Measurements from ENCODE around the gene PTPRD. TPM values are rescaled to one million over a fixed set of nuclear protein-coding genes. Genes with fewer than 3 reads are reported as not detected.

The PTPRD gene
- total and polyA plus RNA-seq, 2 donors (not counting 1 experiment from before 2014, with no cell fraction given) = 0.35 to 4.8 TPM

DNA sequence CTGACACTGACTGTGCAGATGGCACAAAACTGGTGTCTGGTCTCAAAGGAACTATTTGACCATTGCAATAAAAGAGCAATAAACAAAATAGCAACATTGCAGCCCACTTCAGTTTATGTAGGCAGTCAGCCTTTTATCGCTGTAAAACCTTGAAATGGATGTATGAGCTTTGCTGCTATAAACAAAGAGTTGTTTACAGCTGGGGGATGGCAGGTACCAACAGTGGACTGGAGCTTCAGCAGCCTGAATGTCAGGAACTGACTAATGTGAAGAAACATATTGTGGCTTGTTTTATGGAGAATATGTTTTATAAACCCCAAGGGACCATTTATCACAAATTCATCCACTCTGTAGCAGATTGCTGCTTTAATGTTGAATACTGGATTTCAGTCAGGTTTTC, 78.0 kb downstream of the PTPRD start:
- H3K4me2 ChIP-seq (ENCODE audit: extremely low read depth, insufficient read depth, low read length) = no peak overlapping the region
- H2AFZ ChIP-seq (ENCODE audit: low read length) = no peak overlapping the region
- H3K27ac ChIP-seq (ENCODE audit: insufficient read depth, low read length) = no peak overlapping the region
- TF ChIP-seq, protein P1, sequence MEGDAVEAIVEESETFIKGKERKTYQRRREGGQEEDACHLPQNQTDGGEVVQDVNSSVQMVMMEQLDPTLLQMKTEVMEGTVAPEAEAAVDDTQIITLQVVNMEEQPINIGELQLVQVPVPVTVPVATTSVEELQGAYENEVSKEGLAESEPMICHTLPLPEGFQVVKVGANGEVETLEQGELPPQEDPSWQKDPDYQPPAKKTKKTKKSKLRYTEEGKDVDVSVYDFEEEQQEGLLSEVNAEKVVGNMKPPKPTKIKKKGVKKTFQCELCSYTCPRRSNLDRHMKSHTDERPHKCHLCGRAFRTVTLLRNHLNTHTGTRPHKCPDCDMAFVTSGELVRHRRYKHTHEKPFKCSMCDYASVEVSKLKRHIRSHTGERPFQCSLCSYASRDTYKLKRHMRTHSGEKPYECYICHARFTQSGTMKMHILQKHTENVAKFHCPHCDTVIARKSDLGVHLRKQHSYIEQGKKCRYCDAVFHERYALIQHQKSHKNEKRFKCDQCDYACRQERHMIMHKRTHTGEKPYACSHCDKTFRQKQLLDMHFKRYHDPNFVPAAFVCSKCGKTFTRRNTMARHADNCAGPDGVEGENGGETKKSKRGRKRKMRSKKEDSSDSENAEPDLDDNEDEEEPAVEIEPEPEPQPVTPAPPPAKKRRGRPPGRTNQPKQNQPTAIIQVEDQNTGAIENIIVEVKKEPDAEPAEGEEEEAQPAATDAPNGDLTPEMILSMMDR (conservative IDR thresholded peaks at IDR 0.05 in 1 of 2, IDR thresholded peaks at IDR 0.05 in 1 of 2; ENCODE audit: low read depth in 1 of 2, low read length in 2 of 2) = no peak
- no peak for TF ChIP-seq EZH2 (IDR thresholded peaks at IDR 0.05; ENCODE audit: low read length, missing control alignments)
- no peaks in the 10 kb centered on the region for H3K36me3 ChIP-seq (ENCODE audit: control insufficient read depth, insufficient read depth, low read length)
- no peaks in the 10 kb centered on the region for H4K20me1 ChIP-seq (ENCODE audit: control insufficient read depth, extremely low read depth, insufficient read depth, low read length)
- H3K27me3 ChIP-seq (ENCODE audit: control insufficient read depth, insufficient read depth, low read length) = no peaks in the 10 kb centered on the region
- no peaks in the 10 kb centered on the region for H3K9me3 ChIP-seq (ENCODE audit: control insufficient read depth, insufficient read depth, low read depth, low read length)
- H3K4me3 ChIP-seq (replicated peaks in 1 of 4; ENCODE audit: control extremely low read depth in 1 of 4, insufficient read depth in 1 of 4, low read depth in 3 of 4, low read length in 4 of 4) = no peak overlapping the region
- H3K79me2 ChIP-seq (ENCODE audit: control insufficient read depth, insufficient read depth, low read length) = no peaks in the 10 kb centered on the region
- no peak overlapping the region for H3K9ac ChIP-seq (ENCODE audit: insufficient read depth, low read length)
- no peak for DNase-seq (ENCODE audit: low read depth in 2 of 2)
- no peaks in the 10 kb centered on the region for H3K4me1 ChIP-seq (ENCODE audit: control insufficient read depth, extremely low read depth, insufficient read depth, low read length)

DNA sequence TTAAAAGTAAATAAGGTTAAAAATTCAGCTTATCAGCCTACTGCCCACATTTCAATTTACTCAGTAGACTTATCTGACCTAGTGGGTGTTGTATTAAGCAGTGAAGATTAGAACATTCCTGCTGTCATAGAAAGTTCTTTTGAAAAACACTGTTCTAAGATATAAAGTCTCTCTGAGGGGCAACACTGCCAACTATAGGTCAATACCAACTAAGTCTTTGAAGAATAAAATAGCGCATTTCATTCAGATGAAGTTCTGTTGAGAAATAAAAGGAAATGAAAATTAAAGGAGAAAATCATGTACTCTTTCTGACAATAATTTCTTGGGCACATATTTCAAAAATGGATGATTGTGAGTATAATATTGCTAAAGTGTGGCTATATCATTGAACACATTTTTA, 86.8 kb downstream of the PTPRD start:
- Histone ChIP-seq H3K4me2 (ENCODE audit: extremely low read depth, insufficient read depth, low read length) (no peak overlapping the region), H3K27ac (ENCODE audit: insufficient read depth, low read length) (no peak overlapping the region)
- TF ChIP-seq, protein P1 (conservative IDR thresholded peaks at IDR 0.05 in 1 of 2, IDR thresholded peaks at IDR 0.05 in 1 of 2; ENCODE audit: low read depth in 1 of 2, low read length in 2 of 2) = no peak
- no peak for TF ChIP-seq EZH2 (IDR thresholded peaks at IDR 0.05; ENCODE audit: low read length, missing control alignments)

DNA sequence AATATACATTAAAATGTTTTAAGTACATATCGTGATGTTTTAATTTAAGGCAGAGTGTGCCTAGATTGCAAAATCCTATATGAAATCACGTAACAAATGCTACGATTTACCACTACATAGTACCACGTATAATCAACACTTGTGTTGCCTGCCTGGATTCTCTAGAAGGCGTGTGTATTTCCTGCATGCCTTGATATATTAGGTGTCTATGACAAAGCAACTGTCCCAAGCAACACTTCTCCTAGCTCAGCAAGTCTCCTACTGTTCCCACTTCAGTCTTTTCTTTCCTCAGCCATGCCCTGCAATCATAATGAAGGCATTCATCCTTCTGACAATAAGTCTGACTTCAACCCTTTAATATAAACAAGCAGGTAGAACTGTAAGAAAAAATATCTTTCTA, 89.6 kb downstream of the PTPRD start:
- H3K4me1 ChIP-seq (ENCODE audit: control insufficient read depth, extremely low read depth, insufficient read depth, low read length) = no peaks in the 10 kb centered on the region
- no peak overlapping the region for H3K27ac ChIP-seq (ENCODE audit: insufficient read depth, low read length)

More for the DNA sequence above, 86.8 kb downstream of the PTPRD start:
- Histone ChIP-seq H3K9ac (ENCODE audit: insufficient read depth, low read length) (no peak overlapping the region), H2AFZ (ENCODE audit: low read length) (no peak overlapping the region), H4K20me1 (ENCODE audit: control insufficient read depth, extremely low read depth, insufficient read depth, low read length) (no peaks in the 10 kb centered on the region), H3K27me3 (ENCODE audit: control insufficient read depth, insufficient read depth, low read length) (no peaks in the 10 kb centered on the region), H3K4me1 (ENCODE audit: control insufficient read depth, extremely low read depth, insufficient read depth, low read length) (no peaks in the 10 kb centered on the region), H3K79me2 (ENCODE audit: control insufficient read depth, insufficient read depth, low read length) (no peaks in the 10 kb centered on the region), H3K9me3 (ENCODE audit: control insufficient read depth, insufficient read depth, low read depth, low read length) (no peaks in the 10 kb centered on the region), H3K36me3 (ENCODE audit: control insufficient read depth, insufficient read depth, low read length) (no peaks in the 10 kb centered on the region), H3K4me3 (replicated peaks in 1 of 4; ENCODE audit: control extremely low read depth in 1 of 4, insufficient read depth in 1 of 4, low read depth in 3 of 4, low read length in 4 of 4) (no peak overlapping the region)
- DNase-seq (ENCODE audit: low read depth in 2 of 2) = no peak

More for the DNA sequence above, 89.6 kb downstream of the PTPRD start:
- H3K27me3 ChIP-seq (ENCODE audit: control insufficient read depth, insufficient read depth, low read length) = no peaks in the 10 kb centered on the region
- H3K4me2 ChIP-seq (ENCODE audit: extremely low read depth, insufficient read depth, low read length) = no peak overlapping the region
- no peaks in the 10 kb centered on the region for H3K36me3 ChIP-seq (ENCODE audit: control insufficient read depth, insufficient read depth, low read length)
- no peak overlapping the region for H3K9ac ChIP-seq (ENCODE audit: insufficient read depth, low read length)
- no peaks in the 10 kb centered on the region for H4K20me1 ChIP-seq (ENCODE audit: control insufficient read depth, extremely low read depth, insufficient read depth, low read length)
- H3K79me2 ChIP-seq (ENCODE audit: control insufficient read depth, insufficient read depth, low read length) = no peaks in the 10 kb centered on the region
- no peaks in the 10 kb centered on the region for H3K9me3 ChIP-seq (ENCODE audit: control insufficient read depth, insufficient read depth, low read depth, low read length)
- H3K4me3 ChIP-seq (replicated peaks in 1 of 4; ENCODE audit: control extremely low read depth in 1 of 4, insufficient read depth in 1 of 4, low read depth in 3 of 4, low read length in 4 of 4) = no peak overlapping the region
- DNase-seq (ENCODE audit: low read depth in 2 of 2) = no peak
- TF ChIP-seq, protein P1 (conservative IDR thresholded peaks at IDR 0.05 in 1 of 2, IDR thresholded peaks at IDR 0.05 in 1 of 2; ENCODE audit: low read depth in 1 of 2, low read length in 2 of 2) = no peak
- TF ChIP-seq EZH2 (IDR thresholded peaks at IDR 0.05; ENCODE audit: low read length, missing control alignments) = no peak
- no peak overlapping the region for H2AFZ ChIP-seq (ENCODE audit: low read length)

Data from fibroblast of lung (primary cell).